IMR-90 (cell line): Measurements from ENCODE around the gene SEMA5A. TPM values are rescaled to one million over a fixed set of nuclear protein-coding genes. Genes with fewer than 3 reads are reported as not detected.

Source experiments
- ATAC-seq: fragments of 200-7000 bp; cut with Tn5 transposase; 2 replicates; pipeline ENCODE4 v1.9.1; 2020; ENCODE audit warnings: low read depth, mild to moderate bottlenecking, moderate library complexity
- BruUV-seq: library from RNA; stranded (reverse); fragments of 400-500 nt; replicated peaks from 2 replicates; lab custom pipeline; 2021; lab: Mats Ljungman, UMichigan
- CTCF ChIA-PET: fragments of 300-600 bp; formaldehyde crosslinking; extraction: SDS; loops from one replicate; lab custom pipeline; 2021; ENCODE audit warnings: antibody characterized with exemption; lab: Yijun Ruan, JAX
- POLR2A ChIA-PET: fragments of 300-600 bp; sonication (Branson Sonifier 250); formaldehyde crosslinking; loops from one replicate; lab custom pipeline; 2022; ENCODE audit warnings: antibody characterized with exemption; ENCODE audit not compliant: unreplicated experiment; lab: Charles Lee
- DNase-seq: peaks from one replicate; pipeline ENCODE4 v3.0.0; 2013
- H2AFZ ChIP-seq: replicated peaks from 2 replicates; pipeline ENCODE3; 2013; ENCODE audit warnings: low read length, mild to moderate bottlenecking; ENCODE audit not compliant: poor library complexity
- H2AK5ac ChIP-seq: 2 replicates; pipeline ENCODE4 v1.6.1; 2013; ENCODE audit warnings: low read depth, low read length, inconsistent platforms
- H2AK9ac ChIP-seq: replicated peaks from 2 replicates; pipeline ENCODE3; 2013; ENCODE audit warnings: mild to moderate bottlenecking, low read depth, low read length, moderate library complexity; ENCODE audit not compliant: poor library complexity
- H2BK120ac ChIP-seq: 2 replicates; pipeline ENCODE4 v1.6.1; 2013; ENCODE audit warnings: low read depth, low read length, inconsistent platforms
- H2BK15ac ChIP-seq: 3 replicates; pipeline ENCODE4 v1.6.1; 2013; ENCODE audit warnings: low read depth, low read length, inconsistent platforms
- H2BK20ac ChIP-seq: 2 replicates; pipeline ENCODE4 v1.6.1; 2013; ENCODE audit warnings: low read depth, mild to moderate bottlenecking, inconsistent platforms, low read length, moderate library complexity
- H2BK5ac ChIP-seq: 2 replicates; pipeline ENCODE4 v1.6.1; 2013; ENCODE audit warnings: mild to moderate bottlenecking, low read depth, low read length, inconsistent platforms; ENCODE audit not compliant: poor library complexity, severe bottlenecking
- H3K14ac ChIP-seq: replicated peaks from 2 replicates; pipeline ENCODE4 v1.6.1; 2013; ENCODE audit warnings: low read depth, low read length, inconsistent platforms
- H3K18ac ChIP-seq: 2 replicates; pipeline ENCODE4 v1.6.1; 2013; ENCODE audit warnings: low read depth, low read length, control low read depth
- H3K23ac ChIP-seq: 2 replicates; pipeline ENCODE4 v1.6.1; 2013; ENCODE audit warnings: low read depth, low read length, inconsistent platforms
- H3K27ac ChIP-seq: 2 replicates; pipeline ENCODE4 v1.5.1; 2013; ENCODE audit warnings: mild to moderate bottlenecking, control low read depth, low read length; ENCODE audit not compliant: insufficient read depth
- H3K27me3 ChIP-seq: 2 replicates; pipeline ENCODE4 v1.6.1; 2013; ENCODE audit warnings: low read length; ENCODE audit not compliant: control insufficient read depth, insufficient read depth
- H3K36me3 ChIP-seq: 2 replicates; pipeline ENCODE4 v1.6.1; 2013; ENCODE audit warnings: low read length, mixed read lengths; ENCODE audit not compliant: control insufficient read depth, insufficient read depth
- H3K4ac ChIP-seq: 2 replicates; pipeline ENCODE4 v1.6.1; 2013; ENCODE audit warnings: low read depth, low read length, inconsistent platforms
- H3K4me1 ChIP-seq: 2 replicates; pipeline ENCODE4 v1.6.1; 2013; ENCODE audit warnings: low read length, mixed read lengths; ENCODE audit not compliant: control insufficient read depth, insufficient read depth
- H3K4me2 ChIP-seq: 2 replicates; pipeline ENCODE4 v1.6.1; 2013; ENCODE audit warnings: low read depth, mild to moderate bottlenecking, control low read depth, low read length, moderate library complexity
- H3K4me3 ChIP-seq: 2 replicates; pipeline ENCODE4 v1.5.1; 2013; ENCODE audit warnings: low read depth, mild to moderate bottlenecking, control low read depth, low read length, moderate library complexity; ENCODE audit not compliant: insufficient read depth
- H3K56ac ChIP-seq: 2 replicates; pipeline ENCODE4 v1.6.1; 2013; ENCODE audit warnings: low read length, inconsistent platforms; ENCODE audit not compliant: insufficient read depth; ENCODE audit errors: extremely low read depth
- H3K79me1 ChIP-seq, 2 experiments: 2 replicates each; pipeline ENCODE4 v1.6.1; 2013; ENCODE audit warnings: low read length in 2 of 2, inconsistent platforms in 1 of 2, low read depth in 1 of 2
- H3K9ac ChIP-seq: 2 replicates; pipeline ENCODE4 v1.6.1; 2013; ENCODE audit warnings: low read depth, low read length, control low read depth
- H3K9me1 ChIP-seq: 2 replicates; pipeline ENCODE4 v1.6.1; 2013; ENCODE audit warnings: low read length, inconsistent platforms; ENCODE audit not compliant: insufficient read depth
- H3K9me3 ChIP-seq: 2 replicates; pipeline ENCODE4 v1.6.1; 2013; ENCODE audit warnings: low read length; ENCODE audit not compliant: control insufficient read depth, insufficient read depth
- H4K20me1 ChIP-seq: 2 replicates; pipeline ENCODE4 v1.6.1; 2013; ENCODE audit warnings: low read length, inconsistent platforms; ENCODE audit not compliant: insufficient read depth
- H4K5ac ChIP-seq: 2 replicates; pipeline ENCODE4 v1.6.1; 2013; ENCODE audit warnings: mild to moderate bottlenecking, low read depth, low read length, control low read depth
- H4K8ac ChIP-seq, 2 experiments: 2 replicates each; pipeline ENCODE4 v1.6.1; 2013; ENCODE audit warnings: low read depth in 2 of 2, low read length in 2 of 2, control low read depth in 1 of 2, inconsistent platforms in 1 of 2
- H4K91ac ChIP-seq: 2 replicates; pipeline ENCODE4 v1.6.1; 2013; ENCODE audit warnings: low read depth, low read length, inconsistent platforms; ENCODE audit not compliant: insufficient read depth
- BHLHE40 ChIP-seq: fragments of 150-350 bp; IDR thresholded peaks from 2 replicates; pipeline ENCODE4 v1.6.1; 2016; ENCODE audit warnings: mild to moderate bottlenecking, low read depth, low read length
- CEBPB ChIP-seq: IDR thresholded peaks from 2 replicates; pipeline ENCODE4 v1.6.1; 2012; ENCODE audit warnings: low read depth, low read length, improper control_type of control experiment
- CHD1 ChIP-seq: IDR thresholded peaks from 2 replicates; pipeline ENCODE4 v1.6.1; 2012; ENCODE audit warnings: low read depth, low read length, improper control_type of control experiment
- CTCF ChIP-seq: conservative IDR thresholded peaks from 2 replicates; pipeline ENCODE4 v1.5.1; 2012; ENCODE audit warnings: mild to moderate bottlenecking, low read depth, low read length, improper control_type of control experiment
- FOS ChIP-seq: fragments of 150-350 bp; IDR thresholded peaks from 2 replicates; pipeline ENCODE4 v1.6.1; 2016; ENCODE audit warnings: low read depth, low read length
- MAFK ChIP-seq: IDR thresholded peaks from 2 replicates; pipeline ENCODE4 v1.6.1; 2012; ENCODE audit warnings: low read depth, low read length, improper control_type of control experiment
- MAZ ChIP-seq: IDR thresholded peaks from 2 replicates; pipeline ENCODE4 v1.6.1; 2012; ENCODE audit warnings: low read depth, mild to moderate bottlenecking, low read length, improper control_type of control experiment, moderate library complexity, borderline replicate concordance
- MXI1 ChIP-seq: IDR thresholded peaks from 2 replicates; pipeline ENCODE4 v1.6.1; 2012; ENCODE audit warnings: low read depth, mild to moderate bottlenecking, low read length, moderate library complexity, borderline replicate concordance
- NFE2L2 ChIP-seq: fragments of 150-350 bp; IDR thresholded peaks from 2 replicates; pipeline ENCODE4 v1.6.1; 2016; ENCODE audit warnings: low read depth, mild to moderate bottlenecking, low read length
- POLR2A ChIP-seq: IDR thresholded peaks from 2 replicates; pipeline ENCODE4 v1.6.1; 2012; ENCODE audit warnings: mild to moderate bottlenecking, low read depth, low read length
- RAD21 ChIP-seq: IDR thresholded peaks from 2 replicates; pipeline ENCODE4 v1.6.1; 2012; ENCODE audit warnings: low read length, improper control_type of control experiment
- RCOR1 ChIP-seq: IDR thresholded peaks from 2 replicates; pipeline ENCODE4 v1.6.1; 2012; ENCODE audit warnings: mild to moderate bottlenecking, low read length, improper control_type of control experiment; ENCODE audit not compliant: insufficient replicate concordance
- RFX5 ChIP-seq: IDR thresholded peaks from 2 replicates; pipeline ENCODE4 v1.8.0; 2012; ENCODE audit warnings: low read depth, mild to moderate bottlenecking, low read length, moderate library complexity
- SMC3 ChIP-seq: fragments of 150-350 bp; IDR thresholded peaks from 2 replicates; pipeline ENCODE4 v1.6.1; 2016; ENCODE audit warnings: low read depth, mild to moderate bottlenecking, antibody characterized with exemption, low read length, moderate library complexity
- USF2 ChIP-seq: fragments of 150-350 bp; IDR thresholded peaks from 2 replicates; pipeline ENCODE4 v1.6.1; 2017; ENCODE audit warnings: mild to moderate bottlenecking, antibody characterized with exemption, low read length, low read depth
- WGBS, 2 experiments: methylation state at CpG; one replicate each; pipeline versions ENCODE4 v1.1.5 to v1.1.7; 2013; ENCODE audit warnings: missing lambda C conversion rate in 2 of 2; ENCODE audit not compliant: insufficient read length in 1 of 2; ENCODE audit errors: extremely low coverage in 2 of 2; 5-methylcytosine and 5-hydroxymethylcytosine counted together
- dilution Hi-C: fragments of 300-500 bp; cut with HindIII; formaldehyde crosslinking; loops from one replicate; pipeline ENCODE4 v1.14.3; 2018; ENCODE audit warnings: low sequenced_read_pairs; ENCODE audit not compliant: unreplicated experiment
- in situ Hi-C: fragments of 300-500 bp; cut with MboI; formaldehyde crosslinking; loops from 3 replicates; pipeline ENCODE4 v1.14.3; 2019; ENCODE audit warnings: low sequenced_read_pairs, inconsistent platforms, mixed read lengths
- intact Hi-C: fragments of 100-400 bp; cut with micrococcal nuclease; formaldehyde crosslinking; loops from 2 replicates; pipeline ENCODE4 v1.10.0; 2022
- polyA plus RNA-seq, 3 experiments: library from polyadenylated mRNA; depleted of rRNA; stranded (reverse); fragments of >200 nt; gene quantifications; 2 replicates each; pipeline ENCODE4 v1.2.3, GENCODE V29; 2012; ENCODE audit warnings: low replicate concordance in 1 of 3
- total RNA-seq: library from RNA; depleted of rRNA; stranded (reverse); fragments of >200 nt; gene quantifications from 2 replicates; pipeline ENCODE4 v1.2.3, GENCODE V29; 2012
- TF ChIP-seq, protein P1 (sequence below): fragments of 150-350 bp; IDR thresholded peaks from 2 replicates; pipeline ENCODE4 v1.6.1; 2016; ENCODE audit warnings: low read depth, mild to moderate bottlenecking, low read length, moderate library complexity, borderline replicate concordance

Gene SEMA5A
- total and polyA plus RNA-seq, 2 of the 4 experiments (the other 2 are of a cell fraction): 8.2 to 9.9 TPM

- intact Hi-C loops: no loop called here
- no peak overlapping the region for H4K5ac ChIP-seq
- dilution Hi-C loops: no loop called here
- no peak overlapping the region for H3K23ac ChIP-seq
- H2AK9ac ChIP-seq: no peak overlapping the region
- no peaks in the 10 kb centered on the region for H4K20me1 ChIP-seq
- H4K8ac ChIP-seq: no peak overlapping the region
- no TSS peak for BruUV-seq
- H3K4ac ChIP-seq: no peak overlapping the region
- H3K36me3 ChIP-seq: no peaks in the 10 kb centered on the region
- H3K4me3 ChIP-seq: no peak overlapping the region
- no peak overlapping the region for H2AK5ac ChIP-seq
- no peaks in the 10 kb centered on the region for H3K4me1 ChIP-seq
- no peak overlapping the region for H4K91ac ChIP-seq
- no peak overlapping the region for H2AFZ ChIP-seq
- 95% methylated on average over 4 of the region's 8 CpGs; no CpG with 5 or more reads in 1 of the 2 experiments for WGBS, 2 experiments
- H2BK15ac ChIP-seq: no peak overlapping the region
- no peak overlapping the region for H3K18ac ChIP-seq
- no peak overlapping the region for H2BK20ac ChIP-seq
- DNase-seq (no peak), ATAC-seq (no peak)
- POLR2A ChIA-PET: no interaction called here
- no peaks in the 10 kb centered on the region for H3K9me1 ChIP-seq
- no peak overlapping the region for H3K9ac ChIP-seq
- H3K14ac ChIP-seq: no peak overlapping the region
- no peak overlapping the region for H2BK120ac ChIP-seq
- CTCF ChIA-PET: no interaction called here
- H2BK5ac ChIP-seq: no peak overlapping the region
- no peaks in the 10 kb centered on the region for H3K9me3 ChIP-seq
- no peak overlapping the region for H3K56ac ChIP-seq
- in situ Hi-C loops: no loop called here
- H3K79me1 ChIP-seq: no peaks in the 10 kb centered on the region
- no peaks in the 10 kb centered on the region for H3K27me3 ChIP-seq
- no peak overlapping the region for H3K27ac ChIP-seq
- TF ChIP-seq CEBPB (no peak), CTCF (no peak), MAFK (no peak), CHD1 (no peak), BHLHE40 (no peak), MAZ (no peak), USF2 (no peak), FOS (no peak), SMC3 (no peak), RCOR1 (no peak), RFX5 (no peak), RAD21 (no peak), POLR2A (no peak), MXI1 (no peak), NFE2L2 (no peak)
- TF ChIP-seq, protein P1, sequence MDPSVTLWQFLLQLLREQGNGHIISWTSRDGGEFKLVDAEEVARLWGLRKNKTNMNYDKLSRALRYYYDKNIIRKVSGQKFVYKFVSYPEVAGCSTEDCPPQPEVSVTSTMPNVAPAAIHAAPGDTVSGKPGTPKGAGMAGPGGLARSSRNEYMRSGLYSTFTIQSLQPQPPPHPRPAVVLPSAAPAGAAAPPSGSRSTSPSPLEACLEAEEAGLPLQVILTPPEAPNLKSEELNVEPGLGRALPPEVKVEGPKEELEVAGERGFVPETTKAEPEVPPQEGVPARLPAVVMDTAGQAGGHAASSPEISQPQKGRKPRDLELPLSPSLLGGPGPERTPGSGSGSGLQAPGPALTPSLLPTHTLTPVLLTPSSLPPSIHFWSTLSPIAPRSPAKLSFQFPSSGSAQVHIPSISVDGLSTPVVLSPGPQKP: no peak
- no peak overlapping the region for H3K4me2 ChIP-seq
These were observed 26.4 kb upstream of the SEMA5A start for GRCh38 chr5:9572246-9572645.
